Astrocyte (in vitro differentiated cells and primary cell): Measurements from ENCODE around the gene ATP2B2.

Experiments used
- EZH2 ChIP-seq: IDR thresholded peaks from 2 replicates; pipeline ENCODE4 v1.6.1; 2012; ENCODE audit warnings: mild to moderate bottlenecking, low read length, inconsistent platforms; ENCODE audit not compliant: insufficient read depth
- TF ChIP-seq, protein P1 (sequence below): IDR thresholded peaks from 2 replicates; pipeline ENCODE4 v1.5.1; 2011; ENCODE audit warnings: low read depth, mild to moderate bottlenecking, inconsistent platforms, low read length, moderate library complexity; ENCODE audit not compliant: insufficient read depth

DNA sequence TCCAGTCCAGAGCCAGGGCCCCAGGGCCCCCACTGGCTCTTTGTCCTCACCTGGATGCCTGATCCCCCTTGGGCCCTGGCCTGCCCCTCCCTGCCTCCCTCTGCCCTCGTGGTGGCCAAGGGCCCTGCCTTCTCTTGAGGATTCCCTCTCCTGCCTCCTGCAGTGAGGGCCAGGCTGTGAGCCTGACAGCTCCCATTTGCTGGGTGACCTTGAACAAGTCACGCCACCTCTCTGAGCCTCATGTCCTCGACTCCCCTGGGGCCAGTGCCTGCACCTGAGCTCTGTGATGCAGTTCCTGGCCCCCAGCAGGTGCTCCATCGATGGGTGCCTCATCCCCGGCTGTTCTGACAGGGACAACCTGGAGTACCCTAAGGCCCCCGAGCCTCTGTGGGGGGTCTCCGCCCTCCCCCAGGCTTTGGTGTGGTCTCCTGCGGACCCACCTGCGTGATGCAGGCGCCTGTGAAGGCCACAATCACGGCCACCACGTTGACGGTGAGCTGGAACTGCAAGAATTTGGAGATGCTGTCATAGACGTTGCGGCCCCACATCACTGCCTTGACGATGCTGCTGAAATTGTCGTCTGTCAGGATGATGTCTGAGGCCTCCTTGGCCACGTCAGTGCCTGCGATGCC is 160.3 kb downstream of the ATP2B2 start:
- TF ChIP-seq, protein P1, sequence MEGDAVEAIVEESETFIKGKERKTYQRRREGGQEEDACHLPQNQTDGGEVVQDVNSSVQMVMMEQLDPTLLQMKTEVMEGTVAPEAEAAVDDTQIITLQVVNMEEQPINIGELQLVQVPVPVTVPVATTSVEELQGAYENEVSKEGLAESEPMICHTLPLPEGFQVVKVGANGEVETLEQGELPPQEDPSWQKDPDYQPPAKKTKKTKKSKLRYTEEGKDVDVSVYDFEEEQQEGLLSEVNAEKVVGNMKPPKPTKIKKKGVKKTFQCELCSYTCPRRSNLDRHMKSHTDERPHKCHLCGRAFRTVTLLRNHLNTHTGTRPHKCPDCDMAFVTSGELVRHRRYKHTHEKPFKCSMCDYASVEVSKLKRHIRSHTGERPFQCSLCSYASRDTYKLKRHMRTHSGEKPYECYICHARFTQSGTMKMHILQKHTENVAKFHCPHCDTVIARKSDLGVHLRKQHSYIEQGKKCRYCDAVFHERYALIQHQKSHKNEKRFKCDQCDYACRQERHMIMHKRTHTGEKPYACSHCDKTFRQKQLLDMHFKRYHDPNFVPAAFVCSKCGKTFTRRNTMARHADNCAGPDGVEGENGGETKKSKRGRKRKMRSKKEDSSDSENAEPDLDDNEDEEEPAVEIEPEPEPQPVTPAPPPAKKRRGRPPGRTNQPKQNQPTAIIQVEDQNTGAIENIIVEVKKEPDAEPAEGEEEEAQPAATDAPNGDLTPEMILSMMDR = no peak
- no peak for TF ChIP-seq EZH2
